ENCODE measurements around the gene PFKP.
"Not testable (repeated sequence)": the region's sequence is repeated elsewhere in the genome, so short reads cannot be mapped to it uniquely, and the experiment has no call there.

PFKP gene

GRCh38 chr10:3047596-3047995, 19.8 kb upstream of the PFKP start:
- DNase-seq (ENCODE audit: low spot score), result no peak

DNA sequence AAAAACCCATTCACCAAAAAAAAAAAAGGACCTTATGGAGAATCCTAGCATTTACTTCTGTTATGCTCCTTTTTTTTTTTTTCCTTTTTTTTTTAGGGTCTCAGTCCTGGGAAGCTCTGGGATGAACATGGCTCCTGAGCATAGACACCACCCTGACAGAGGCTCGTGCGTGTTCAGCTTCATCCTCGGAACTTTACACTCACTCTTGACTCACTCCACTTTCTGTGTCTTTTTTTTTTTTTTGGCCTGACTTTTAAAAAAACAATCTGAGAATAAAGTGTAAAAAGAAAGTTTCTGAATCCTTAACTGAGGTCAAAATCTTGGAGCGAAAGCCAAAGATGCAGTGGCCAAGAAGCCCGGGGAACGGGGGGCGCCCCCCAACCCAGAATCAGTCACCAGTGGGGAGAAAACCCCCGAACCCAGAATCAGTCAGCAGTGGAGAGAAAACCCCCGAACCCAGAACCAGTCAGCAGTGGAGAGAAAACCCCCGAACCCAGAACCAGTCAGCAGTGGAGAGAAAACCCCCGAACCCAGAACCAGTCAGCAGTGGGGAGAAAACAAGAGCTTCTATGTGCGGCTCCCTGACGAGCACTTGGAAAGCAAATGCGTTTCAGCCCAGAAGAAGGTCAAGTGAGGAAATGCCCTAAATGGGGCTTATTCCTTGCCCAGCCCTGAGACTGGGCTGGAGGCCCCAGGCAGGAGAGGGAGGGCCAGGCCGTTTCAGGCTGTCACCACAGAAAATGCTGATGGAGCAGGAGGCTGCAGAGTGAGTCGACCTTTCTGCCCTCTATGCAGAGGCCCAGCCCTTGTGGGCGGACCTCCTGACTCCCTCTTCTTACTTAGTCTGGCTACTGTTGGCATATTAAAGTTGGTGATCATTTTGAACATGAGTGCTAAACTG, 19.0 kb upstream of the PFKP start:
- no peak for DNase-seq (ENCODE audit: low spot score)

DNA sequence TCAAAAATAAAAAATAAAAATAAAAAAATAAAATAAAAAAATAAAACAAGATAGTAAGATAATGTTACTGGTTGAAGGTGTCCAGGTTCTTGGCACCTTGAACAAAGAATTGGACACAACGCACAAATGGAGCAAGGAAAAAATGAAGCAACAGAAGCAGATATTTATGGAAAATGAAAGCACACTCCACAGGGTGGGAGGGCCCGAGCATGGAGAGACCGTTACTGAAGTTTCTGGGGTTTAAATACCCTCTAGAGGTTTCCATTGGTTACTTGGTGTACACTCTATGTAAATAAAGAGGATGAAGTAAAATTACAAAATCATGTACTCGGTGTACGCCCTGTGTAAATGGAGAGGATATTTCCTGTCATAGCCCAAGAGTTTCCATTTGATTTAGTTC, 15.7 kb upstream of the PFKP start:
- DNase-seq (ENCODE audit: low spot score), result no peak

DNA sequence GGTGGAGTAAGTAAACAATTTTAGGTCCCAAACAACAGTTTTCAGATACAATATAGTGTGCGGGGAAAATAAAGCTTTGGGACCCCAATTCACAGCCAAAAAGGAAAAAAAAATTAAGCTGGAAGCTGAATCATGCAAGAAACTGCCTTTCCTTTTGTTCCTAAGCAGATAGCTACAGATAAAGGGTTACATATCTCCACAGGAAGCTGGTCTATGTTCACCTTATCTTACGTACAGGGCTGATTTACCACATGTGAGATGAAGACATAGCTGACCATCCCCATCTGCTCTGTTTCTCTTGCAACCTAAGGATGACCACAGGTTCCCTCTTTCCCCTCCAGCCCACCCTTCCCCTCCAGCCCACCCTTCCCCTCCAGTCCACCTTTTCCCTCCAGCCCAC, 14.2 kb upstream of the PFKP start:
- DNase-seq (ENCODE audit: low spot score), result no peak

GRCh38 chr10:3054183-3054850, 13.0 kb upstream of the PFKP start:
- DNase-seq (ENCODE audit: low spot score), result no peak

DNA sequence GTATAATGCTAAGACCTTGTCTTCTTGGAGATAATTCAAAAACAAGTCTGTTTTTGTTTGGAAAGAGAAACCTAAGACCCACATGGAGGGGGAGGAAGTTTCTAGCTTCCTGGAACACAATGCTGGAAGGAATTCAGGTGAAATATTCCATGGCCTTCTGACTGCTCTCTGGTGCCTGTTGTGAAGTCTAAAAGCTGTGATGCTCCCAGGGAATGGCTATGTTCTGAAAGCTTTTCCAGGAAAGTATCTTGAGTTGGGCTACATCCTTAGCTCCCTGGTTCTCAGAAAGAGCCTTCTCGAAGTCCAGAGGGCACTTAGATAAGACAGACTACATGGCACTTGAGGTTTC, 12.5 kb upstream of the PFKP start:
- no peak for DNase-seq (ENCODE audit: low spot score)

GRCh38 chr10:3056280-3057037, 10.9 kb upstream of the PFKP start:
- DNase-seq (ENCODE audit: low spot score), result no peak

GRCh38 chr10:3057946-3058345, 9.4 kb upstream of the PFKP start:
- no peak for DNase-seq (ENCODE audit: low spot score)

- DNase-seq (ENCODE audit: low spot score), result no peak
Observed at GRCh38 chr10:3059974-3060373, 7.4 kb upstream of the PFKP start.

GRCh38 chr10:3060481-3060889, 6.9 kb upstream of the PFKP start:
- no peak for DNase-seq (ENCODE audit: low spot score)

DNA sequence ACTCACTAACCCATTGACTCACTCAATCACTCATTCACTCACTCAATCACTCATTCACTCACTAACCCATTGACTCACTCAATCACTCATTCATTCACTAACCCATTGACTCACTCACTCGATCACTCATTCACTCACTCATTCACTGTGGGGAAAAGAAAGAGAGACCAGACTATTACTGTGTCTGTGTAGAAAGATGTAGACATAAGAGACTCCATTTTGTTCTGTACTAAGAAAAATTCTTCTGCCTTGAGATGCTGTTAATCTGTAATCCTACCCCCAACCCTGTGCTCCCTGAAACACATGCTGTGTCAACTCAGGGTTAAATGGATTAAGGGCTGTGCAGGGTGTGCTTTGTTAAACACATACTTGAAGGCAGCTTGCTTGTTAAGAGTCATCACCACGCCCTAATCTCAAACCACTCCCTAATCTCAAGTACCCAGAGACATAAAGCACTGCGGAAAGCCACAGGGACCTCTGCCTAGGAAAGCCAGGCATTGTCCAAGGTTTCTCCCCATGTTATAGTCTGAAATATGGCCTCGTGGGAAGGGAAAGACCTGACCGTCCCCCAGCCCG, 5.9 kb upstream of the PFKP start:
- DNase-seq (ENCODE audit: low spot score), result not testable (repeated sequence)

GRCh38 chr10:3062502-3063186, 4.7 kb upstream of the PFKP start:
- DNase-seq (ENCODE audit: low spot score), result no peak

GRCh38 chr10:3064423-3064822, 2.9 kb upstream of the PFKP start:
- DNase-seq (ENCODE audit: low spot score), result no peak

- DNase-seq (ENCODE audit: low spot score), result no peak
Observed at GRCh38 chr10:3065622-3066021, 1.7 kb upstream of the PFKP start.

- no peak for DNase-seq (ENCODE audit: low spot score)
Observed at GRCh38 chr10:3066317-3067117, 831 bp upstream of the PFKP start.

- no peak for DNase-seq (ENCODE audit: low spot score)
Observed at GRCh38 chr10:3067859-3068179, 471 bp downstream of the PFKP start.

DNA sequence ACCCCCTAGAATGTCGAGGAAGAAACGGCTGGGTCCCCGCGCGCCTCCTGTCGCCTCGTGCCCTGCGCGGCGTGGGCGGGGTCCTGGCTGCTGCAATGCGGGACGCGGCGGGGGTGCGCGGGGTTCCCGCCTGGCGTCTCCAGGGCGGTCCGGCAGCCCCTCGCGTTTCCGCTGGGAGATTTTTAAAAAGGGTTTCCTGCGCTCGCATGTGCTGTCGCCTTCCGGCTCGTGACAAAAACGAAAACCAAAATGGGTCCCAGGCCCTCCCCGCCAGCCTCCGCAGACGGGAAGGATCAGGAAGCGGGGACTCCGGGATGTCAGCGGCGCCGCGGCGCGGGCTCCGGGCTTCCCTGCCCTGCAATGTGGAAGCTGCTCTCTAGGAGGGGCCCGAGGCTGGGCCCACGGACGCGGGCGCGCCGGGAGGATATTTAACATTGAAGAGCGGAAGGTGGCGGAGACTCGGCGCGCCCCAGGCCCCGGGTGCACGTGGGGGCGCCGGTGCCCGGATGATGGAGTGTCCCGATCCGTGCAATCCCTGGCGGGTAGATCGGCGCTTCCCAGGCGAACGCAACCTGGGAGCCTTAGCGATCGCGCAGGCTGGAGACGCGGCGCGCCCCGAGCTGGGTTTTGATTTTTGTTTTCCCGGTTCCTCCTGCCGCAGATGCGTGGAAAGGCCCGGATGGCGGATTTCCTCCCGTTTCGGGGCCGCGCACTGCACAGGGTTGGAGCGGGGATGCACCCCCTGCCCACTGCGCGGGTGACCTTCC, 1.0 kb downstream of the PFKP start:
- DNase-seq (ENCODE audit: low spot score), result no peak

DNA sequence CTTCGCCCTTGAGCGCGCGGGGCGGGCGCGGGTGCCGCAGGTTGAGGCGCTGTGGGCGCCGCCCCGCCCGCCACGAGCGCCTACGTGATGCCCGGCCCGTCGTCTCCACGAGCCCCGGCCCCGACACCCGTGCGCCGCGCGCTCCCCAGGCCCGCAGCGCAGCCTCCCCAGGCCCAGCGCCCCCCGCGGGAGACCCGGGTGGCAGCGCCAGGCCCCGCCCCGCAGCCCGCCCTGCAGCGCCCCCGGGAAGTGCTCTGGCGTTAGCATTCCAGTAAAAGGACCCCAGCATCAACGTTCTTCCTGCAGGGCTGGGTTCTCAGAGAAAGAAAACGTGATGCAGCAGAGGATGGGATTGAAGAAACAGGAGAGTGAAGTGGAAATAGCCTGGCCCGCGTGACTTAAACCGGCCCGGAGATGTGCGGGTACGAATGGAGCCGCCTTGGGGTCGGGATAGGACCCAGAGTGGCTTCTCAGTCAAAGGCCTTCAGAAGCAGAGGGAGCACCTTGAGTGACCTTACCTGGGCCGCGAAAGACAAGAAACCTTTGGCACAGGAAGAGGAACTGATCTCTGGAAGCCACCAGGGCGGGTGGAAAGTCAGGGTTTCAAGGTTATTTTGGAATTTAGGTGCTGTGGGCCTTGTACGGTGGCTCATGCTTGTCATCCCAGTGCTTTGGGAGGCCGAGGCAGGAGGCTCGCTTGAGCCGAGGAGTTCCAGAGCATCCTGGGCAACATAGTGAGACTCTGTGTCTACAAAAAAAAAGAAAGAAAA, 1.8 kb downstream of the PFKP start:
- no peak for DNase-seq (ENCODE audit: low spot score)

DNA sequence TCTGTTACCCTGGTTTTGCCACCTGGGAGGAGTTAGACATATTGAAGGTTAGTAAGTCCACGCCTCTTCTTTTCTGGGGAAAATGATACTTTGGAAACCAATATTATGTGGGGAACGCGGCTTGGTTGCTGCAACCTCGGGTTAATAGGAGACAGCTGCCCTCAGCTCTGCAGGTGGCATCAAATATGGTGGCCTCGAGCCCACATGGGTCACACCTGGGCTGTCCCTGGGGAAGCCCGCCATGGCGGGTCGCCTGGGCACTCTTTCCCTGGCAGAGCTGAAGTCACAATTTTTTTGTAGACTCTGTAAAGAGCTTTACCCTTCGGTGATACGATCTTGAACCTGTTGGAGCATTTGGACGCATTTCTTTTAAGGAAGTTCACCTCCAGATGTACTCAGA, 2.5 kb downstream of the PFKP start:
- DNase-seq (ENCODE audit: low spot score), result no peak
